Measurements from ENCODE around the gene EXT2.

EXT2 gene

DNA sequence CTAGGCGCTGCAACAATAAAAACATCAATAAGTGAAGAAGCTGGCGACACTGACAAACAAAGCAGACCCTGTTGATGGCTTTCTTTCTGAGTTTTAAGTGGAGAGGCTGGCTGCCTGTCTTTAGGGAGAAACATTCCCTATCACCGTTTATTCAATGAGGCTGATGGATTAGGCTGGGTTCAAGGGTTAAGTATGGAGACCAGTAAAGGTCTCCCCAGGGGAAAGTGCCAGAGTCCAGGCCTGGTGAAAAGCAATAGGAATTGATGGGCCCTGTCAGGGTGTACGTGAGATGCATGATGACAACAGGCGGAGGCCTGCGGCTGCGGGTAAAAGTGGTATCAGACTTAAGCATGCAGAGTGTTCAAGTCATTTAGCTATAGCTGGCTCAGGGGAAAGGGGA lies 111.8 kb downstream of the EXT2 start:
- Histone ChIP-seq H3K4me3 (ENCODE audit: low read length) (no peak overlapping the region), H3K9me3 (ENCODE audit: control insufficient read depth, low read length) (no peaks in the 10 kb centered on the region), H3K4me1 (ENCODE audit: control insufficient read depth, insufficient read depth, low read length) (no peaks in the 10 kb centered on the region), H3K27me3 (replicated peaks; ENCODE audit: control insufficient read depth, insufficient read depth, low read length) (no peaks in the 10 kb centered on the region), H3K9ac (ENCODE audit: low read length) (no peak overlapping the region), H3K36me3 (ENCODE audit: control insufficient read depth, insufficient read depth, low read length, severe bottlenecking) (peaks cover 12% of the 10 kb centered on the region)
- DNase-seq (ENCODE audit: low read depth): no peak

- Histone ChIP-seq H3K36me3 (ENCODE audit: control insufficient read depth, insufficient read depth, low read length, severe bottlenecking) (peaks cover 9% of the 10 kb centered on the region), H3K4me3 (ENCODE audit: low read length) (no peak overlapping the region), H3K9ac (ENCODE audit: low read length) (no peak overlapping the region), H3K27me3 (replicated peaks; ENCODE audit: control insufficient read depth, insufficient read depth, low read length) (no peaks in the 10 kb centered on the region), H3K4me1 (ENCODE audit: control insufficient read depth, insufficient read depth, low read length) (no peaks in the 10 kb centered on the region), H3K9me3 (ENCODE audit: control insufficient read depth, low read length) (no peaks in the 10 kb centered on the region)
- DNase-seq (ENCODE audit: low read depth): peak; percentile 25
Measured at GRCh38 chr11:44208976-44209603, 113.6 kb downstream of the EXT2 start.

- H3K4me3 ChIP-seq (ENCODE audit: low read length): no peak overlapping the region
- no peaks in the 10 kb centered on the region for H3K4me1 ChIP-seq (ENCODE audit: control insufficient read depth, insufficient read depth, low read length)
- no peaks in the 10 kb centered on the region for H3K27me3 ChIP-seq (replicated peaks; ENCODE audit: control insufficient read depth, insufficient read depth, low read length)
- no peaks in the 10 kb centered on the region for H3K9me3 ChIP-seq (ENCODE audit: control insufficient read depth, low read length)
- peaks cover 6% of the 10 kb centered on the region for H3K36me3 ChIP-seq (ENCODE audit: control insufficient read depth, insufficient read depth, low read length, severe bottlenecking)
- H3K9ac ChIP-seq (ENCODE audit: low read length): no peak overlapping the region
- no peak for DNase-seq (ENCODE audit: low read depth)
Measured at GRCh38 chr11:44212128-44212527, 116.7 kb downstream of the EXT2 start.

GRCh38 chr11:44213148-44213547 lies 117.7 kb downstream of the EXT2 start:
- no peak overlapping the region for H3K4me3 ChIP-seq (ENCODE audit: low read length)
- no peaks in the 10 kb centered on the region for H3K27me3 ChIP-seq (replicated peaks; ENCODE audit: control insufficient read depth, insufficient read depth, low read length)
- no peaks in the 10 kb centered on the region for H3K4me1 ChIP-seq (ENCODE audit: control insufficient read depth, insufficient read depth, low read length)
- H3K9ac ChIP-seq (ENCODE audit: low read length): no peak overlapping the region
- peaks cover 9% of the 10 kb centered on the region for H3K36me3 ChIP-seq (ENCODE audit: control insufficient read depth, insufficient read depth, low read length, severe bottlenecking)
- no peak for DNase-seq (ENCODE audit: low read depth)
- no peaks in the 10 kb centered on the region for H3K9me3 ChIP-seq (ENCODE audit: control insufficient read depth, low read length)

DNA sequence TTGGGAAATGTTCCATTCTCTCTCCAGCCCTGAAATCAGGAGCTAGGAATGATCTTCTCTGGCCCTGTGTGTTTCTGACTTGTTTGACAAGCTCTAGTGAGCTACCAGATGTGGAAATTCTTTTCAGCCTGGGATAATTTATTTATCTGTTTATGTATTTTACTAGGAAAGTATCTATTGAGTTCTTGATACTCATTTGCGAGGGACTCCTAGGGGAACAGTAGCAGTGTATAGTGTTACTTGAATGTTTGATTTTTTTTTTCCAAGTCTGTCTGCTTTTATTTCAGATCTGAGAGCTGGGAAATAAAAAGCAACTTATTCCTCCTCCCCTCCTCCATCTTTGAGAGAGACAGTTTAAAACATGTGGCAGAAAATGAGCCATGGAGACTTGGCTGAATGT lies 122.0 kb downstream of the EXT2 start:
- H3K4me3 ChIP-seq (ENCODE audit: low read length): no peak overlapping the region
- DNase-seq (ENCODE audit: low read depth): no peak

GRCh38 chr11:44219830-44220796 lies 124.6 kb downstream of the EXT2 start:
- no peak overlapping the region for H3K4me3 ChIP-seq (ENCODE audit: low read length)
- DNase-seq (ENCODE audit: low read depth): no peak
- peaks cover 3% of the 10 kb centered on the region for H3K36me3 ChIP-seq (ENCODE audit: control insufficient read depth, insufficient read depth, low read length, severe bottlenecking)
- no peaks in the 10 kb centered on the region for H3K9me3 ChIP-seq (ENCODE audit: control insufficient read depth, low read length)
- no peak overlapping the region for H3K9ac ChIP-seq (ENCODE audit: low read length)
- no peaks in the 10 kb centered on the region for H3K27me3 ChIP-seq (replicated peaks; ENCODE audit: control insufficient read depth, insufficient read depth, low read length)
- H3K4me1 ChIP-seq (ENCODE audit: control insufficient read depth, insufficient read depth, low read length): peaks cover 24% of the 10 kb centered on the region

More for the DNA sequence above, 122.0 kb downstream of the EXT2 start:
- H3K36me3 ChIP-seq (ENCODE audit: control insufficient read depth, insufficient read depth, low read length, severe bottlenecking): peaks cover 3% of the 10 kb centered on the region
- no peak overlapping the region for H3K9ac ChIP-seq (ENCODE audit: low read length)
- H3K4me1 ChIP-seq (ENCODE audit: control insufficient read depth, insufficient read depth, low read length): peaks cover 12% of the 10 kb centered on the region
- H3K9me3 ChIP-seq (ENCODE audit: control insufficient read depth, low read length): no peaks in the 10 kb centered on the region
- H3K27me3 ChIP-seq (replicated peaks; ENCODE audit: control insufficient read depth, insufficient read depth, low read length): no peaks in the 10 kb centered on the region

DNA sequence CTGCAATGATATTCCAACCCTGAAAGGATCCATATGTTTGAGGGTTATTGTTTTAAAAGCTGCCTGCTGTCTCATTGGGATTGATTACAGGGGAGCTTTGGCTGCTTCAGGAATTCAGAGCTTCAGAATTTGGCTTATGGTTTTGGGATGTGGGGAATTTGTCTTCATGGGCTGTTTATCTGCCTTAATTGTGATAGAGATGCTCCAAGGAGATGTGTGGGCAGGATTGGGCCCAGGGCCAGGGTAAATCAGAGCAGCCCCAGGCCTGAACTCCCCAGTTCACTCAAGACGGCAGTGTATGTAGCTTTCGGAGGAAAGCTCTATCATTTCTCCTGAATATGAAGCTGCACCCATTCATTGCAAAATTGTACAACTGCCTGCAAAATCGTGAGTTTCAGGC lies 126.0 kb downstream of the EXT2 start:
- no peaks in the 10 kb centered on the region for H3K9me3 ChIP-seq (ENCODE audit: control insufficient read depth, low read length)
- peaks cover 26% of the 10 kb centered on the region for H3K4me1 ChIP-seq (ENCODE audit: control insufficient read depth, insufficient read depth, low read length)
- H3K27me3 ChIP-seq (replicated peaks; ENCODE audit: control insufficient read depth, insufficient read depth, low read length): no peaks in the 10 kb centered on the region
- no peak overlapping the region for H3K9ac ChIP-seq (ENCODE audit: low read length)
- no peak for DNase-seq (ENCODE audit: low read depth)
- H3K4me3 ChIP-seq (ENCODE audit: low read length): no peak overlapping the region
- peaks cover 3% of the 10 kb centered on the region for H3K36me3 ChIP-seq (ENCODE audit: control insufficient read depth, insufficient read depth, low read length, severe bottlenecking)

DNA sequence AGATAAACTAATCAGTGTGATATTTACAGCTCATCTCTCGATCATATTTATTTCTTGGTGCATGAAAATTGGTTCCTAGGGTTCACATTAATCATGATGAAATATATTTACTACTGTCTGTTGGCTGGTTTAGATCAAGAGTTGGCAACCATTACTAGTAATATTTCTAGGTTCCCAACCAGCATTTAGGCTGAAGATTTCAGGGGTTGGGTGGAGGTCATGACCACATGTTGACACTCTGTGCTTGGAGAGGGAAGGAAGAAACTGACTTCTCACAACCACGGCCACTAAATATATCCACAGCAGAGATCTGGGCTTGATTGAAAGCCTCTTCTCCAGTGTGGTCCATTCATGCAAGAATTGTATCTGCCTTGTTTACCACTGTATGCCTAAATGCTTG lies 126.5 kb downstream of the EXT2 start:
- Histone ChIP-seq H3K4me1 (ENCODE audit: control insufficient read depth, insufficient read depth, low read length) (peaks cover 26% of the 10 kb centered on the region), H3K27me3 (replicated peaks; ENCODE audit: control insufficient read depth, insufficient read depth, low read length) (no peaks in the 10 kb centered on the region), H3K36me3 (ENCODE audit: control insufficient read depth, insufficient read depth, low read length, severe bottlenecking) (peaks cover 3% of the 10 kb centered on the region), H3K9ac (ENCODE audit: low read length) (no peak overlapping the region), H3K4me3 (ENCODE audit: low read length) (no peak overlapping the region), H3K9me3 (ENCODE audit: control insufficient read depth, low read length) (no peaks in the 10 kb centered on the region)
- DNase-seq (ENCODE audit: low read depth): no peak

- no peaks in the 10 kb centered on the region for H3K9me3 ChIP-seq (ENCODE audit: control insufficient read depth, low read length)
- no peaks in the 10 kb centered on the region for H3K36me3 ChIP-seq (ENCODE audit: control insufficient read depth, insufficient read depth, low read length, severe bottlenecking)
- no peaks in the 10 kb centered on the region for H3K27me3 ChIP-seq (replicated peaks; ENCODE audit: control insufficient read depth, insufficient read depth, low read length)
- H3K4me3 ChIP-seq (ENCODE audit: low read length): no peak overlapping the region
- no peak overlapping the region for H3K9ac ChIP-seq (ENCODE audit: low read length)
- peaks cover 26% of the 10 kb centered on the region for H3K4me1 ChIP-seq (ENCODE audit: control insufficient read depth, insufficient read depth, low read length)
- DNase-seq (ENCODE audit: low read depth): peak; percentile 64
Measured at GRCh38 chr11:44223238-44223637, 127.8 kb downstream of the EXT2 start.

DNA sequence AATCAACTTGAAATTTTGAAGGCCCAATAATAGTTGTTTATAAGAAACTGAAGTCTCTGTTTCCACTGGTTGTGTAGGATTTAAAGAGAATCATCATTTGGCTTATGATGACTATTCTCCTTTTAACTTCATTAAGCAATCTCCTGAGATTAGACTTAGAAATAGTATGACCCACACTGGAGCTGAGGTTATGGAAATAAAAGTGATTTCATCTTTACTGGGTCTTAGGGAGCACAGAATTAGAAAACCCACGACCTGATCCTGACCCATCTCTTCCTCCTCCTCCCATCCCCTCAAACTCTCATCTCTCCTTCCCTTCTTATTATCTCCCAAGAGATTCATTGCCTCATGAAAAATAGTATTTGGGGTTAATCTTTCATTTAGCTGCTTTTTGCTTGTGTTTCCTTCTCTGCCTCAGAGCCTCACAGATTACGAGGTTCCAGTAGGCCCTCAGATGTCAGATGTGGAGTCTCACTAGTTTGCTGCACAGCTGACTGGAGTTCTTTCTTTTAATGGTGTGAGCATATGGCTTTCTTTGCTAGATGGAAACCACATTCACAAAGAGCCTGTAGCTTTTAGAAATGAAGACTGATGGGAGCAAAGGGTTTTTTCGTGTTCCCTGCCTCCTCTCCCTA lies 129.5 kb downstream of the EXT2 start:
- H3K36me3 ChIP-seq (ENCODE audit: control insufficient read depth, insufficient read depth, low read length, severe bottlenecking): no peaks in the 10 kb centered on the region

GRCh38 chr11:44226490-44226889 lies 131.0 kb downstream of the EXT2 start:
- no peak overlapping the region for H3K9ac ChIP-seq (ENCODE audit: low read length)
- no peak for DNase-seq (ENCODE audit: low read depth)
- H3K9me3 ChIP-seq (ENCODE audit: control insufficient read depth, low read length): no peaks in the 10 kb centered on the region

More for the DNA sequence above, 129.5 kb downstream of the EXT2 start:
- Histone ChIP-seq H3K4me1 (ENCODE audit: control insufficient read depth, insufficient read depth, low read length) (peaks cover 30% of the 10 kb centered on the region), H3K4me3 (ENCODE audit: low read length) (no peak overlapping the region), H3K9ac (ENCODE audit: low read length) (no peak overlapping the region), H3K9me3 (ENCODE audit: control insufficient read depth, low read length) (no peaks in the 10 kb centered on the region), H3K27me3 (replicated peaks; ENCODE audit: control insufficient read depth, insufficient read depth, low read length) (no peaks in the 10 kb centered on the region)
- no peak for DNase-seq (ENCODE audit: low read depth)

More at GRCh38 chr11:44226490-44226889, 131.0 kb downstream of the EXT2 start:
- peaks cover 27% of the 10 kb centered on the region for H3K4me1 ChIP-seq (ENCODE audit: control insufficient read depth, insufficient read depth, low read length)
- H3K27me3 ChIP-seq (replicated peaks; ENCODE audit: control insufficient read depth, insufficient read depth, low read length): no peaks in the 10 kb centered on the region
- no peak overlapping the region for H3K4me3 ChIP-seq (ENCODE audit: low read length)
- no peaks in the 10 kb centered on the region for H3K36me3 ChIP-seq (ENCODE audit: control insufficient read depth, insufficient read depth, low read length, severe bottlenecking)
